Measurements from ENCODE around the gene RAB3GAP1. TPM values are rescaled to one million over a fixed set of nuclear protein-coding genes. Genes with fewer than 3 reads are reported as not detected.

RAB3GAP1 gene
- total RNA-seq, 1 donor from 2014 or later: 32.0 TPM

GRCh38 chr2:135091681-135092080 lies 39.6 kb downstream of the RAB3GAP1 start:
- no peak for DNase-seq (ENCODE audit: low read depth, low spot score)
- peaks cover 21% of the 10 kb centered on the region for H3K36me3 Mint-ChIP-seq (ENCODE audit: low read depth)
- H3K9me3 Mint-ChIP-seq: peaks cover 5% of the 10 kb centered on the region
- no peak for TF ChIP-seq CTCF (conservative IDR thresholded peaks at IDR 0.05)
- H3K27me3 Mint-ChIP-seq (ENCODE audit: low read depth): no peaks in the 10 kb centered on the region
- no peak overlapping the region for H3K27ac Mint-ChIP-seq (ENCODE audit: unreplicated experiment)
- H3K4me3 Mint-ChIP-seq: no peak overlapping the region
- no peaks in the 10 kb centered on the region for H3K4me1 Mint-ChIP-seq

DNA sequence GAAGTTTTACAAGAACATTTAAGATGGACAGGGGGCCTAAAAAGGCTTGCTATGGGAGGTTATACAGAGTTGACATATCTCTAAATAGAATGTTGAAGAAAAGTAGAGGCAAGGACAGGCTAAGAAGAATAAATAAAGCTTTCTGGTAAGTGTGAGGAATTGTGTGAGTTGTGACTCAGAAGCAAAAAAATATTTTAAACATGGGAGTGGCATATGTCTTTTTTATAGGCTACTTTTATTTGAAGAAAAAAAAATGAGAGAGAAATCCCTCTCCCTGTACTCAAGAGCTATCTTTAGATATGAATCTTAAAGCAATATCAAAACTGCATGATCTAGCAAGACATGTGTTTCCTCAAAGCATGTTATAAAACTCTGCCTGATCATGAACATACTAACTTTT lies 41.1 kb downstream of the RAB3GAP1 start:
- H3K27me3 Mint-ChIP-seq (ENCODE audit: low read depth): no peaks in the 10 kb centered on the region
- H3K27ac Mint-ChIP-seq (ENCODE audit: unreplicated experiment): no peak overlapping the region
- H3K9me3 Mint-ChIP-seq: peaks cover 2% of the 10 kb centered on the region
- H3K4me3 Mint-ChIP-seq: no peak overlapping the region
- DNase-seq (ENCODE audit: low read depth, low spot score): no peak
- no peak for TF ChIP-seq CTCF (conservative IDR thresholded peaks at IDR 0.05)
- no peaks in the 10 kb centered on the region for H3K4me1 Mint-ChIP-seq
- peaks cover 18% of the 10 kb centered on the region for H3K36me3 Mint-ChIP-seq (ENCODE audit: low read depth)

- no peak overlapping the region for H3K27ac Mint-ChIP-seq (ENCODE audit: unreplicated experiment)
- H3K9me3 Mint-ChIP-seq: peaks cover 2% of the 10 kb centered on the region
- H3K4me1 Mint-ChIP-seq: no peaks in the 10 kb centered on the region
- peaks cover 18% of the 10 kb centered on the region for H3K36me3 Mint-ChIP-seq (ENCODE audit: low read depth)
- no peaks in the 10 kb centered on the region for H3K27me3 Mint-ChIP-seq (ENCODE audit: low read depth)
- H3K4me3 Mint-ChIP-seq: no peak overlapping the region
- TF ChIP-seq CTCF (conservative IDR thresholded peaks at IDR 0.05): no peak
- DNase-seq (ENCODE audit: low read depth, low spot score): no peak
Measured at GRCh38 chr2:135093670-135094330, 41.7 kb downstream of the RAB3GAP1 start.

DNA sequence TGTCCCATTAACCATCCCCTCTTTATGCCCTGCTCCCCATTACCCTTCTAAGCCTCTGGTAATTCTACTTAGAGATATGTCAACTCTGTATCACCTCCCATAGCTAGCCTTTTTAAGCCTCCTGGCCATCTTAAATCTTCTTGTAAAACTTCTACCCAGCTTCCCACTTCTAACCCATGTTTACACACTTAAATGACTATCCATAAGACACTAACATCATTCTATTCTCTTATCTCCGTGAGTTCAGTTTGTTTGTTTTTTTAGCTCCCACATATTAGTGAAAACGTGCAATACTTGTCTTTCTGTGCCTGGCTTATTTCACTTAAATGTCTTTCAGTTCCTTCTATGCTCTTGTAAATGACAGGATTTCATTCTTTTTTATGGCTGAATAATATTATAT lies 42.4 kb downstream of the RAB3GAP1 start:
- Mint-ChIP-seq H3K4me1 (no peaks in the 10 kb centered on the region), H3K27me3 (ENCODE audit: low read depth) (no peaks in the 10 kb centered on the region), H3K36me3 (ENCODE audit: low read depth) (peaks cover 13% of the 10 kb centered on the region), H3K27ac (ENCODE audit: unreplicated experiment) (no peak overlapping the region), H3K9me3 (no peaks in the 10 kb centered on the region), H3K4me3 (no peak overlapping the region)
- TF ChIP-seq CTCF (conservative IDR thresholded peaks at IDR 0.05): no peak
- DNase-seq (ENCODE audit: low read depth, low spot score): no peak

- Mint-ChIP-seq H3K4me3 (no peak overlapping the region), H3K27me3 (ENCODE audit: low read depth) (no peaks in the 10 kb centered on the region), H3K36me3 (ENCODE audit: low read depth) (peaks cover 14% of the 10 kb centered on the region), H3K9me3 (no peaks in the 10 kb centered on the region), H3K27ac (ENCODE audit: unreplicated experiment) (no peak overlapping the region), H3K4me1 (no peaks in the 10 kb centered on the region)
- DNase-seq (ENCODE audit: low read depth, low spot score): no peak
- no peak for TF ChIP-seq CTCF (conservative IDR thresholded peaks at IDR 0.05)
Measured at GRCh38 chr2:135095591-135095990, 43.5 kb downstream of the RAB3GAP1 start.

All from neural crest cell (in vitro differentiated cells).